GM12878 (cell line): Measurements from ENCODE around the gene DDX42. TPM values are rescaled to one million over a fixed set of nuclear protein-coding genes. Genes with fewer than 3 reads are reported as not detected.

Source experiments
- ATAC-seq: fragments of 200-7000 bp; cut with Tn5 transposase; 3 replicates; pipeline ENCODE4 v1.9.1; 2020; ENCODE audit warnings: mild to moderate bottlenecking, moderate library complexity
- BruUV-seq: library from RNA; stranded (reverse); fragments of 400-500 nt; replicated peaks from 2 replicates; lab custom pipeline; 2021; lab: Mats Ljungman, UMichigan
- CTCF ChIA-PET: fragments of 300-600 bp; sonication (Branson Sonifier 250); formaldehyde crosslinking; extraction: SDS; loops from one replicate; lab custom pipeline; 2021; ENCODE audit warnings: inconsistent platforms; lab: Yijun Ruan, JAX
- POLR2A ChIA-PET: fragments of 350-600 bp; formaldehyde crosslinking; extraction: SDS; loops from one replicate; lab custom pipeline; 2021; ENCODE audit warnings: inconsistent platforms; lab: Charles Lee
- RAD21 ChIA-PET: fragments of 300-600 bp; sonication (Branson Sonifier 250); formaldehyde crosslinking; loops from one replicate; lab custom pipeline; 2023; ENCODE audit warnings: antibody characterized with exemption; ENCODE audit not compliant: unreplicated experiment; lab: Charles Lee
- SMC1A ChIA-PET: fragments of 300-600 bp; sonication (Branson Sonifier 250); formaldehyde crosslinking; loops from one replicate; lab custom pipeline; 2023; ENCODE audit not compliant: unreplicated experiment, uncharacterized antibody; lab: Charles Lee
- DNase-seq: peaks from one replicate; pipeline ENCODE4 v3.0.0-alpha.2; 2011; ENCODE audit warnings: low read depth, low spot score
- FAIRE-seq: peaks from 3 replicates; lab custom pipeline; 2011; peaks lifted over from hg19 to GRCh38; lab: Jason Lieb, UNC
- H2AFZ ChIP-seq: 2 replicates; pipeline ENCODE4 v1.6.0; 2011; ENCODE audit warnings: low read depth, low read length, control low read depth; ENCODE audit not compliant: control insufficient read depth
- H3K27ac ChIP-seq: 2 replicates; pipeline ENCODE4 v1.5.1; 2011; ENCODE audit warnings: control low read depth; ENCODE audit not compliant: control insufficient read depth, insufficient read depth
- H3K27me3 ChIP-seq, 2 experiments: replicated peaks in 1 of 2; 2 replicates each; pipeline versions ENCODE4 v1.6.0 to v1.6.1; 2011; ENCODE audit warnings: low read length in 1 of 2; ENCODE audit not compliant: control insufficient read depth in 2 of 2, insufficient read depth in 2 of 2
- H3K36me3 ChIP-seq, 2 experiments: 2 replicates each; pipeline ENCODE4 v1.5.1; 2011; ENCODE audit warnings: low read length in 1 of 2; ENCODE audit not compliant: control insufficient read depth in 2 of 2, insufficient read depth in 2 of 2
- H3K4me1 ChIP-seq: 2 replicates; pipeline ENCODE4 v1.6.1; 2011; ENCODE audit warnings: mild to moderate bottlenecking, low read length, moderate library complexity, mixed read lengths; ENCODE audit not compliant: control insufficient read depth, insufficient read depth
- H3K4me2 ChIP-seq: 2 replicates; pipeline ENCODE4 v1.6.0; 2011; ENCODE audit warnings: control low read depth; ENCODE audit not compliant: control insufficient read depth, insufficient read depth
- H3K4me3 ChIP-seq: fragments of 200-600 bp; sonication (generic); 2 replicates; pipeline ENCODE4 v1.5.1; 2016
- H3K79me2 ChIP-seq: 2 replicates; pipeline ENCODE4 v1.6.0; 2011; ENCODE audit warnings: low read length; ENCODE audit not compliant: control insufficient read depth, insufficient read depth
- H3K9ac ChIP-seq: 2 replicates; pipeline ENCODE4 v1.8.0; 2011; ENCODE audit warnings: low read length, control low read depth, mixed read lengths; ENCODE audit not compliant: control insufficient read depth, insufficient read depth
- H3K9me3 ChIP-seq: replicated peaks from 3 replicates; pipeline ENCODE4 v1.5.1; 2011; ENCODE audit warnings: mild to moderate bottlenecking, low read length; ENCODE audit not compliant: control insufficient read depth, insufficient read depth
- H4K20me1 ChIP-seq: 2 replicates; pipeline ENCODE4 v1.6.0; 2011; ENCODE audit not compliant: control insufficient read depth, insufficient read depth
- CBFB ChIP-seq: IDR thresholded peaks from 2 replicates; pipeline ENCODE4 v1.6.1; 2016; ENCODE audit warnings: antibody characterized with exemption, low read depth
- CBX5 ChIP-seq: sonication (generic); IDR thresholded peaks from 2 replicates; pipeline ENCODE4 v1.6.1; 2016; ENCODE audit warnings: low read depth, moderate library complexity, mild to moderate bottlenecking, inconsistent platforms
- EED ChIP-seq: sonication (generic); IDR thresholded peaks from 2 replicates; pipeline ENCODE4 v1.6.1; 2016; ENCODE audit warnings: antibody characterized with exemption, low read depth
- EZH2 ChIP-seq: IDR thresholded peaks from 2 replicates; pipeline ENCODE4 v1.6.1; 2012; ENCODE audit warnings: low read depth, mild to moderate bottlenecking, control low read depth, inconsistent platforms, low read length, borderline replicate concordance; ENCODE audit not compliant: control insufficient read depth
- FOS ChIP-seq: IDR thresholded peaks from 3 replicates; pipeline ENCODE4 v1.6.1; 2011; ENCODE audit warnings: borderline replicate concordance; ENCODE audit not compliant: insufficient read length; ENCODE audit errors: extremely low read depth
- NFIC ChIP-seq: IDR thresholded peaks from 2 replicates; pipeline ENCODE4 v1.6.1; 2012; ENCODE audit warnings: low read depth, mild to moderate bottlenecking, inconsistent platforms, low read length, moderate library complexity
- NR2F1 ChIP-seq: fragments of 450-650 bp; conservative IDR thresholded peaks from 2 replicates; pipeline ENCODE4 v1.6.1; 2017; ENCODE audit warnings: mild to moderate bottlenecking
- RFX5 ChIP-seq: IDR thresholded peaks from 2 replicates; pipeline ENCODE4 v1.6.1; 2011; ENCODE audit warnings: low read depth, low read length, improper control_type of control experiment
- SMAD1 ChIP-seq: fragments of 450-650 bp; IDR thresholded peaks from 2 replicates; pipeline ENCODE4 v1.6.1; 2018; ENCODE audit warnings: mild to moderate bottlenecking, low read depth; ENCODE audit not compliant: partially characterized antibody
- SMAD5 ChIP-seq: IDR thresholded peaks from 2 replicates; pipeline ENCODE4 v1.6.1; 2016; ENCODE audit warnings: antibody characterized with exemption, low read depth
- STAT1 ChIP-seq: fragments of 450-650 bp; conservative IDR thresholded peaks from 2 replicates; pipeline ENCODE4 v1.6.1; 2014; ENCODE audit warnings: antibody characterized with exemption, mild to moderate bottlenecking
- SUPT20H ChIP-seq: IDR thresholded peaks from 2 replicates; pipeline ENCODE4 v1.6.1; 2011; ENCODE audit warnings: low read depth, mild to moderate bottlenecking, low read length, moderate library complexity, borderline replicate concordance; ENCODE audit not compliant: control insufficient read depth
- ZNF384 ChIP-seq: IDR thresholded peaks from 2 replicates; pipeline ENCODE4 v1.6.1; 2012; ENCODE audit warnings: low read depth, mild to moderate bottlenecking, low read length, improper control_type of control experiment, borderline replicate concordance
- ZSCAN29 ChIP-seq: fragments of 450-650 bp; IDR thresholded peaks from 2 replicates; pipeline ENCODE4 v1.6.1; 2017; ENCODE audit warnings: mild to moderate bottlenecking, moderate library complexity
- WGBS: methylation state at CpG from one replicate; pipeline ENCODE4 v1.1.6; 2016; ENCODE audit warnings: low lambda C conversion rate; ENCODE audit not compliant: insufficient replicate concordance, insufficient coverage; ENCODE audit errors: missing lambda C conversion rate; 5-methylcytosine and 5-hydroxymethylcytosine counted together
- in situ Hi-C: fragments of 300-500 bp; cut with MboI; formaldehyde crosslinking; loops from 9 replicates; pipeline ENCODE4 v1.14.3; 2018; ENCODE audit warnings: mixed read lengths
- intact Hi-C: fragments of 100-400 bp; cut with micrococcal nuclease; formaldehyde crosslinking; loops from one replicate; pipeline ENCODE4 v1.14.2; 2022; ENCODE audit not compliant: unreplicated experiment
- polyA plus RNA-seq, 11 experiments: library from polyadenylated mRNA; depleted of rRNA in 4 of 11; unstranded in 6 of 11; stranded (reverse) in 5 of 11; fragments of >200 nt; fragmentation: Nextera tagmentation in 4 of 11; fragmentation: Illumina TruSeq in 1 of 11; extraction: Ambion mirVana in 4 of 11; extraction: Trizol in 1 of 11; gene quantifications; 1 replicate in 1 of 11; 2 replicates in 10 of 11; pipeline versions ENCODE4 v1.2.1 to v1.2.3, GENCODE V29; 2011 to 2016; ENCODE audit warnings: inconsistent platforms in 2 of 11, missing spikeins in 2 of 11, low read depth in 1 of 11
- total RNA-seq, 4 experiments: library from RNA; depleted of rRNA in 3 of 4; stranded (reverse); fragments of >200 nt in 3 of 4; fragmentation: Illumina TruSeq in 1 of 4; extraction: Trizol in 1 of 4; gene quantifications; 2 replicates each; pipeline versions ENCODE4 v1.2.1 to v1.2.3, GENCODE V29; 2013 to 2021
- TF ChIP-seq, protein P1 (sequence below): fragments of 450-650 bp; formaldehyde crosslinking; IDR thresholded peaks from 2 replicates; pipeline ENCODE4 v1.5.0; 2022; ENCODE audit warnings: mild to moderate bottlenecking, missing genetic modification characterization
- TF ChIP-seq, protein P2 (sequence below): IDR thresholded peaks from 2 replicates; pipeline ENCODE4 v1.6.1; 2012; ENCODE audit warnings: low read depth, low read length, improper control_type of control experiment

The DDX42 gene
- total and polyA plus RNA-seq, 10 of the 15 experiments (the other 5 are each of a cell fraction or from before 2014, with no cell fraction given): 14.6 to 147 (median 65.3) TPM

DNA sequence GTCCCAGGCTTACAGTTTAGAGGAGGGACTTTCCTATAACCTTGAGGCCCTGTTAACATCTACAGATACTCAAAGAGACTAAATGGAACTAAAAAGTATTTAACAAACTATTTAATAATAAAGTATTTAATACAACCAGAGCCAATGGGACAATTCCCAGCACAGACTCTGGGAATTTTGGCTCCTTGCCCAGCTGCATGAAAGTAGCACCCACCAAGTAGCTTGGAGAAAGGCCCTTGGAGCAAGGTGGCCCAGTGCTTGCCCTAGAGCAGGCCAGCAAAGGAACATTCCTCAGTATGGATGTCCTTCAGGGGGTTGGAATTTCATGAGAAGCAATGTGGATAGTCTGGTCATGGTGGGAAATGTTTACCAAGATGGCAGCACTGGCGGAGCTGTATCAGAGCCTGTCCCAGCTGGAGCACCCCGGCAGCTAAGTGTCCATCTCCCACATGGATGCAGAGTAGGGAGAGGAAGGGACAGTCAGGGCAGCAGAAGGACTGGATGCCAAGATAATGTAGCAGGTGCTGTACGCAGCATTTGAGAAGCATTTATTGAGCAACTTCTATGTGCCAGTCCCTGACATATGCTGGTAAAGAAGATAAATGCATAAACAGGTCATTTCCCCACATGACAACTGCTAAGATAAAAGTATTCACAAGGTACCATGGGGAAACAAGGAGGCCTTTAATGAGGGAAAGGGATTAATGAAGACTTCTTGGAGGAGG, 73.7 kb downstream of the DDX42 start:
- Histone ChIP-seq H2AFZ (no peak overlapping the region; the same call in 1 of the 2 replicates), H3K36me3 (no peaks in the 10 kb centered on the region), H3K27ac (no peak overlapping the region), H3K4me2 (no peak overlapping the region), H3K4me3 (no peak overlapping the region), H3K9me3 (peaks cover 5% of the 10 kb centered on the region; the same call in 2 of the 3 replicates), H3K27me3 (no peaks in the 10 kb centered on the region), H3K9ac (no peak overlapping the region), H3K4me1 (peaks cover 12% of the 10 kb centered on the region), H3K79me2 (peaks cover 1% of the 10 kb centered on the region), H4K20me1 (no peaks in the 10 kb centered on the region)
- no peak for ATAC-seq
- SMC1A ChIA-PET: no interaction called here
- TF ChIP-seq, protein P1, sequence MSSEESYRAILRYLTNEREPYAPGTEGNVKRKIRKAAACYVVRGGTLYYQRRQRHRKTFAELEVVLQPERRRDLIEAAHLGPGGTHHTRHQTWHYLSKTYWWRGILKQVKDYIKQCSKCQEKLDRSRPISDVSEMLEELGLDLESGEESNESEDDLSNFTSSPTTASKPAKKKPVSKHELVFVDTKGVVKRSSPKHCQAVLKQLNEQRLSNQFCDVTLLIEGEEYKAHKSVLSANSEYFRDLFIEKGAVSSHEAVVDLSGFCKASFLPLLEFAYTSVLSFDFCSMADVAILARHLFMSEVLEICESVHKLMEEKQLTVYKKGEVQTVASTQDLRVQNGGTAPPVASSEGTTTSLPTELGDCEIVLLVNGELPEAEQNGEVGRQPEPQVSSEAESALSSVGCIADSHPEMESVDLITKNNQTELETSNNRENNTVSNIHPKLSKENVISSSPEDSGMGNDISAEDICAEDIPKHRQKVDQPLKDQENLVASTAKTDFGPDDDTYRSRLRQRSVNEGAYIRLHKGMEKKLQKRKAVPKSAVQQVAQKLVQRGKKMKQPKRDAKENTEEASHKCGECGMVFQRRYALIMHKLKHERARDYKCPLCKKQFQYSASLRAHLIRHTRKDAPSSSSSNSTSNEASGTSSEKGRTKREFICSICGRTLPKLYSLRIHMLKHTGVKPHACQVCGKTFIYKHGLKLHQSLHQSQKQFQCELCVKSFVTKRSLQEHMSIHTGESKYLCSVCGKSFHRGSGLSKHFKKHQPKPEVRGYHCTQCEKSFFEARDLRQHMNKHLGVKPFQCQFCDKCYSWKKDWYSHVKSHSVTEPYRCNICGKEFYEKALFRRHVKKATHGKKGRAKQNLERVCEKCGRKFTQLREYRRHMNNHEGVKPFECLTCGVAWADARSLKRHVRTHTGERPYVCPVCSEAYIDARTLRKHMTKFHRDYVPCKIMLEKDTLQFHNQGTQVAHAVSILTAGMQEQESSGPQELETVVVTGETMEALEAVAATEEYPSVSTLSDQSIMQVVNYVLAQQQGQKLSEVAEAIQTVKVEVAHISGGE (CRISPR knock-in tag): no peak
- no peak for TF ChIP-seq STAT1
- TF ChIP-seq RFX5: no peak
- no peak for TF ChIP-seq NFIC
- TF ChIP-seq ZSCAN29: no peak
- no peak for TF ChIP-seq EZH2
- TF ChIP-seq CBX5: no peak
- TF ChIP-seq CBFB: no peak
- no peak for TF ChIP-seq EED
- TF ChIP-seq ZNF384: no peak
- TF ChIP-seq SMAD5: no peak
- TF ChIP-seq SMAD1: no peak
- no peak for TF ChIP-seq SUPT20H
- no peak for TF ChIP-seq NR2F1
- no peak for TF ChIP-seq FOS
- TF ChIP-seq, protein P2, sequence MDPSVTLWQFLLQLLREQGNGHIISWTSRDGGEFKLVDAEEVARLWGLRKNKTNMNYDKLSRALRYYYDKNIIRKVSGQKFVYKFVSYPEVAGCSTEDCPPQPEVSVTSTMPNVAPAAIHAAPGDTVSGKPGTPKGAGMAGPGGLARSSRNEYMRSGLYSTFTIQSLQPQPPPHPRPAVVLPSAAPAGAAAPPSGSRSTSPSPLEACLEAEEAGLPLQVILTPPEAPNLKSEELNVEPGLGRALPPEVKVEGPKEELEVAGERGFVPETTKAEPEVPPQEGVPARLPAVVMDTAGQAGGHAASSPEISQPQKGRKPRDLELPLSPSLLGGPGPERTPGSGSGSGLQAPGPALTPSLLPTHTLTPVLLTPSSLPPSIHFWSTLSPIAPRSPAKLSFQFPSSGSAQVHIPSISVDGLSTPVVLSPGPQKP: no peak
- CTCF ChIA-PET: interaction anchor here (1.0 to 7.0 kb wide), 4 partner anchors 13 to 35 kb away, joined by 3 to 51 read pairs (median 6); partner anchors contain the start of gene GH2
- 79% methylated on average over 3 of the region's 3 CpGs for WGBS
- POLR2A ChIA-PET: interaction anchor here (0.6 to 2.0 kb wide), 2 partner anchors 12 to 507 kb away, joined by 3 to 6 read pairs; no protein-coding TSS in a partner anchor
- intact Hi-C loops (no loop called here), in situ Hi-C loops (loop anchor here (10.0 to 25.0 kb wide), 2 partner anchors 410 to 657 kb away; partner anchors contain the start of genes CEP95, CYB561 and DDX5)
- RAD21 ChIA-PET: no interaction called here
- BruUV-seq: no TSS peak
- DNase-seq: no peak
- FAIRE-seq: no peak
